SIG-M5 treated with dmso at 0.1 percent for 504 hours (cell line): ENCODE measurements around the gene FAM241B.

Source experiments
- DNase-seq: peaks from one replicate; lab custom pipeline; 2025; ENCODE audit not compliant: unreplicated experiment; lab: John Stamatoyannopoulos, UW

The FAM241B gene, protein sequence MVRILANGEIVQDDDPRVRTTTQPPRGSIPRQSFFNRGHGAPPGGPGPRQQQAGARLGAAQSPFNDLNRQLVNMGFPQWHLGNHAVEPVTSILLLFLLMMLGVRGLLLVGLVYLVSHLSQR

DNA sequence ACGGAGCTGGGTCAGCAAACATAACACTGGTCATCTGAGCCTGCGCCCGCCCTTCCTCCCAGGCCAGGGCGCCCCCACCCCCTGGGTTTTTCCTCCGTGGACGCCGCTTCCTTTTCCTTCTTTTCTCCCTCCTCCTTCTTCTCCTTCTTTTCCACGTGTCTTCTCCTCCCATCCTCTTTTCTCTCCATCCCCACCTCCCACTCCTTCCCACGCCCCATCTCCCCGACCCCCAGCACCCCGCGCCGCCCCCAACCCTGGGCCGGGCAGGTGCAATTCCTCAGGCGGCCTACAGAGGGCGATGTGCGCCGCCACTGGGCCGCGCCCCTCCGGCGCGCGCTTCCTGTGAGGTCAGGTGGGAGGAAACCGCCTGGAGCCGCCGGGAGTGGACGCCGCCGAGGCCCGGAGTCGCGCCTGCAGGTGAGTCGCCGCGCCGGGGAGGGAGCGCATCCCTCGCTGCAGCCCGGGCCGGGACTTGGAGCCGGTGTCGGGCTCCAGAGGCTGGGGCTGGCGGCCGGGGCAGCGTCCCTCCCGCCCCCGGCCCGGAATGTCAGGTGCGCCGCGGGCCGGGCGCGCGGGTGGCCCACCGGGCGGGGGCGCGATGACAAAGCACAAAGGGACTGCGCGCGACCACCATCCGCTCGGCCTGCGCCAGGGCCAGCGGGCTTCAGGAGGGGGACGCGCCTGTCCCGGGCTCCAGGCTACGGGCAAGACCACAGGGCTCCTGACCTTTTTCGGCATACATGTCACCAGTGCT is at the start of gene FAM241B:
Gene FAM241B, plus strand, starts transcription at position 351 of the 754 bp plus-strand sequence. CDS start 1,497 bp downstream, outside the sequence.
- no peak for DNase-seq

DNA sequence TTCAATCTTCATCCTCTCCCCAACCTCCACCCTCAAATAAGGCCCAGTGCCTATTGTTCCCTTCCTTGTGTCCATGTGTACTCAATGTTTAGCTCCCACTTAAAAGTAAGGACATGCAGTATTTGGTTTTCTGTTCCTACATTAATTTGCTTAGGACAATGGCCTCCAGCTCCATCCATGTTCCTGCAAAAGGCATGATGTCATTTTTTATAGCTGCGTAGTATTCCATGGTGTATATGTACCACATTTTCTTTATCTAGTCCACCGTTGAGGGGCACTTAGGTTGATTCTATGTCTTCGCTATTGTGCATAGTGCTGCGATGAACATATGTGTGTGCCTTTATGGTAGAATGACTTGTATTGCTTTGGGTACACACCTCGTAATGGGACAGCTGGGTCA is 49.6 kb upstream of the FAM241B start:
- DNase-seq = no peak

DNA sequence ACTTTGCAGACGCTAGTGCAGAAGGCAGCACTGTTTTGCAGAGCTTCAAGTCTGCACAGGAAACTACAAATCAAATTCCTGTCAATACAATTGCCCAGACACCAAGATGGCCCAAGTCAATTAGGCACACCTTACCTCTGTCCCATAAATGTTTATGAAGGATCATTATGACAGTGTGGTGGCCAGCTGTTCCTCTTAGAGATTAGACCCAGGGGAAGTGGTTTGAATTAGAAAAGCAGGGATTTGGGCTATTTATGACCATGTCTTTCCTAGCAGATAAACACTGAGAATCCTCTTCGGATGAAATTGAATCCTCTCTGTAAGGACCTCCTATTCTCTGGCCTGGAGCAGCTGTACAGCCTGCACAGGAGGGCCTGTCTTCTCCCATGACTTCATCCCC is 46.9 kb upstream of the FAM241B start:
- no peak for DNase-seq

DNA sequence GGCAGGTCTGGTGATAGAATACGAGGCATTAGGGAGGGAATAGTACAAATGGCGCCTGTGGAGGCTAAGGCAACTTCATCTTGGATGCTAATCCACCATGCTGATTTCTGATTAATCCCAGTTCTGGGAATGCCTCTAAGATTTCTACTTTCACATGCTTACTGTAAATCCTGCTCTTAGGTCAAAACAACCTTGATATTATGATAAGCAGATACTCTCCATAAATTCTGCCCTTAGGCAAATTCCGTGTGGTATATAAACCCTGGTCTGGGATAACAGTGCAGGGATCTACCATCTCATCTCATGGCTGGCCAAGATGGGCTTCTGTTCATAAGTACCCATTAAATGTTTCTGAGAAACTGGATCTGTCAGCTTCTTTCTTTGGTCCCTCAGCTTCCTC is 45.4 kb upstream of the FAM241B start:
- DNase-seq = no peak

DNA sequence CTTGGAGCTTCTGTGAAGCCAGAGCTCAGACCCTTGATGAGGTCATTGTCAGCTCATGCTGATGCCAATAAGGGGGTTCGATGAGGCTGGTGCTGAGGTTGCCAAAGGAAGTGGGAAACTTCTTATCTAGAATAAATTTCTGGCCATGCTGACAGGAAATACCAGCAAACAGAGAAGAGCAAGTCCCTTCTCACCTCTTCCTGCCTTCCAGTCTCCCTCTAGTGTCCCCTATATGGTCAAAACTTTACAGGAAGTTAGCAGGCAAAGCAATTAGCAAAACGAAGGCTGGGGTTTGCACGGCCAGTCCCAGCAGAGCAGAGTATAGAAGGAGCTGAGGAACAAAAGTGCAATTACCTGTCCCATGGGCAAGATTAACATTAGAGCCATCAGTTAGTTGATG is 41.7 kb upstream of the FAM241B start:
- DNase-seq = no peak

DNA sequence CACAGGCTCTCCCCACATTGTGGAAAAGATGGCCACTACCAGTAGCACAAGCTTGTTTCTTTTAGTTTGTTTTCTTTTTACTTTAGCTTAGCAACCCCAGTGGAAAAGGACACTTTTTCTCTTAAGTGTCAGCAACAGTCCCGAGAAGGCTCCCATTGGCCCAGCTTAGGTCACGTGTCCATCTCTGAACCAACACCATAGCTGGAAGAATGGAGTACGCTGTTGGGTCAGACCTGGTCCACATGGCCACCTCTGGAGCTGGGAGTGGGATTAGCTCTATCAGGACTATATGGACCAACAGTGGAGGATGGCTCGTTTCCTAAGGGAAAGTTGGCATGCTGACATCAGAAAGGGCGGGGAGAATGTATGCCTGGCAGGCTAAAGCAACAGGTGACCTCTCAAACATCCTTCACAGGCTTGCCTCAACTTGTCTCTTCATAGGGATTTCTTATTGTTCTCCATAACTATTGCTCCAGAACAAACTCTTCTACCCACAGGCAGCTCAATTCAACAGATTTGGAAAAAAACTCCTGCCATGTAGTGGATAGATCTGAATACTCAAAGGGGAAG is 29.2 kb upstream of the FAM241B start:
- no peak for DNase-seq

DNA sequence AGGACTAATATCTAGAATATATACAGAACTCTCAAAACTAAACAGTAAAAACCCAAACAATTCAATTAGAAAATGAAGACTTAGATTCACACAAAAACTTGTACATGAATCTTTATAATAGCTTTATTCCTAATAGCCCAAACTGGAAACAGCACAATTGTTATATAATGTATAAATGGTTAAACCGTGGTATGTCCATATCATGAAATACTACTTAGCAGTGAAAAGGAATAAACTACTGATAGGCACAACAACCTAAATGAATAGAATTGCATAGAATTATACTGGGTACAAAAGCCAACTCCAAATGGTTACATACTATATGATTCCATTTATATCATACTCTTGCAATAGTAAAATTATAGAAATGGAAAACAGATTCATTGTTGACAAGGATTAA is 21.0 kb upstream of the FAM241B start:
- no peak for DNase-seq

DNA sequence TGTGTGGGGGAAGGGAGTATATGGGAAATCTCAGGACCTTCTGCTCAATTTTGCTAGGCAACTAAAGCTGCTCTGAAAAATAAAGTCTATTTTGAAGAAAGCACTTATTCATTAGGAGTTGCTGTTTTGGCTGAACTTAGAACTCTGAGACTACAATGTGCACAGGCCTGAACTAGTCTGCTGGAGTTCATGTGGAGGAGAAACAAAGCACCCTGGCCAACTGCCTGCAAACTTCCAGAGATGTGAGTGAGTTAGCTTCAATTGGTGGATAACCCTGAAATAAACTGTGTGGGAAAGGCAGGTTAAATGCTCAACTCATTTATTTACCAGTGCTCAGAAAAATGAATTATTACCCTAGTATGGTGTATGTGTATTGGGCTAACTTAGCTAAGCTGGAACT is 17.3 kb upstream of the FAM241B start:
- no peak for DNase-seq

DNA sequence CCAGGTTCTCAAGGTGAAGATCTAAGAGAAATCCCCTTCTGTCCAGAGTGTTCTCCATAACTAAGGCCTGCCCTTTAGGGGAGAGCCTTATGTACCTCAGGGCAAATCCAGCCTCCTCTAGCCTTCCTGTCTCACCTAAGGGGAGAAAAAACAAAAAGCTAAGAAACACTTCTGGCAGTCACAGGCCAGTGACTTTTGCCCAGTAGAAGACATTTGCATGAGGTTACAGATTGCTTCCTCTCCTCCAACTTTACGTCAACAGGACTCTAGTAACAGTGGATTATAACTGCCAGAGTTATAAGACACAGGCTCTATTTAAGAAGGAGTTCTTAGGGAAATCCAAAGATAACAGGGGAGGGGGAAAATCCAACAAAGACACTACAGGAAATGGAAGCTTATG is 15.9 kb upstream of the FAM241B start:
- DNase-seq = no peak

DNA sequence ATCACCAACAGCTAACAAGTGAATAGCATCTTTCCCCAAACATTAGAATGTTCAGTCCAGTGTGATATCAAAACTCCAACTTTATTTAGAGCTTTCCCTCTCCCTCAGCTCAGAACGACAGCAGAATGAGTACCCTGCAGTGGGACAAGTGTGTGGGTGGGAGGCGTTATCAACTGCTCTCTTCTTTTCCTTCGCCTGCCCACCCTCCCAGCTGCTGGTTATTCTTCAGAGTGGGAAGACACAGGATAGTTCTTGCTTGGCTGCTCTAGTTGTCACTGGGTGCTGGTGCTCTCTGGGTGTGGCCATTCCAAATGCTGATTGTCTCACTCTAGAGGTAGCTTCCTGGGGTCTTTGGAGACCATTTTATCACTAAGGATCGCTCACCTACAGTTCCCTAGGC is 13.7 kb upstream of the FAM241B start:
- no peak for DNase-seq

DNA sequence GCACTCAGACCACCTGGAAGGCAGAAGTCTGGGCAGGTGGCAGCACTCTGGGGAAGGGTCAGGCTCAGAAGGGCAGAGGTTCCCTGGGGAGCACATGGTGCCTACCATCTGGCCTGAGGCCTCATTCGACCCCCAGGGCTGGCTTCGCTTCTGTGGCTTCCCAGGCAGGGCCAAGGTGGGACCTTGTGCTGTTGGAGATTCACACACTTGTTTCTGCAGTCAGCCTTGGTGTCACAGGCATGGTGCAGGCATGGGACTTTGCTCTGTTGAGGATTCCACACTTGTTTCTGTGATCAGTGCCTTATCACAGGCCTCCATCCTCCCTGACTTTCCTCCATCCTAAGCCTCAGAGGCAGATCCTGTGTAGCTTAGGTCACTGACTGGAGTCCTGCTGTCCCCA is 11.3 kb upstream of the FAM241B start:
- no peak for DNase-seq

DNA sequence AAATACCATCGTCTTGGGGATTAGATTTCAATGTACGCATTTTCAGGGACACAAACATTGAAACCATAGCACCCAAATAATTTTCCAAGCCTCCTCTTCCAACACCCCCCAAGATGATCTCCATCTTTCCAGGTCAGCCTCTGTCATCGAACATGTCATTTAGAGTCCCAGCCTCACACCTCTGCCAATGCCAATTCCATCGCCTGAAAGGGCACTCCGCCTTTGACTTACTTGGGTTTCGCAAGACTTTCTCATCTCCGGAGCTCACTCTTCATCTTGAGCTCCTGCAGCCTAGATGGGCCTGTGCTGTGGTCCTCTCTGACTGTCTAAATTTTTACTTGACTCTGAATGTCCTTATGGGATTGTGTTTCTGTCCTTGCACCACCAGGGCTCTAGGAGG is 10.4 kb upstream of the FAM241B start:
- DNase-seq = no peak

DNA sequence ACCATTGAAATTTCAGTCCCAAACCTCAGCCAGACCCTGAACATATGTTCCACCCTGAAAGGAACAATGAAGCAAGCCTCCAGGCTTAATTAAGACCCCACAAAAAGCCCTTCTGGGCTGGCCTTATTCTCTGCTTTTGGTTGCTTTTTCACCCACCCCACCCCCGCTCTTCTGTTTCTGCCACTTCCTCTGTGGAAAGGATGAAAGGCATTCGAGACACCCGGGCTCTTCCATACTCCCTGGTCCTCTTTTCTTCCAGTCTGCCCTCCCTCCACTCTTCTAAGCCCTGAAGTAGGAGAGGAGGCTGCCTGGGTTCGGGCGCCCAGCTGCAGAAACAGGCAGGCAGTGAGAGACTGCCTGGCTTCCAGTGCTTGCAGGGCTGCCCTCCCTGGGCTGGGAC is 9.4 kb upstream of the FAM241B start:
- no peak for DNase-seq

DNA sequence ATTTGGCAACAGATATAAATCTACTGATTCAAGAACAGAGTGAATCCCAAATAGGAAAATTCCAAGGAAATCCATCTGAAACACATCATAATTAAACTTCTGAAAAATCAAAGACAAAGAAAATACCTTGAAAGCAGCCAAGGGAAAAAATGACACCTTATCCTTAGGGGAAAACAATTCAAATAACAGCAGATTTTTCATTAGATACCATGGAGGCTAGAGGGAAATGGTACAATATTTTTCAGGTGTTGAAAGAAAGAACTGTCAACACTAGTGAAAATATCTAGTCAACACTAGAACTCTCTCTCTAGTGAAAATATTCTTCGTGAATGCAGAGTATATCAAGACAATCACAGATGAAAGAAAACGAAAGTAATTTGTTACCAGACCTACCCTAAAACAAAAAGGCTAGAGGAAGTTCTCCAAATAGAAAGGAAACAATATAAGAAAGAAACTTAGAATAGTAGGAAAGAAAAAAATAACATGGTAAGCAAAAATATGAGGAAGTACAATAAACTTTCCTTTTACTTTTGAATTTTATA is 5.7 kb upstream of the FAM241B start:
- no peak for DNase-seq

DNA sequence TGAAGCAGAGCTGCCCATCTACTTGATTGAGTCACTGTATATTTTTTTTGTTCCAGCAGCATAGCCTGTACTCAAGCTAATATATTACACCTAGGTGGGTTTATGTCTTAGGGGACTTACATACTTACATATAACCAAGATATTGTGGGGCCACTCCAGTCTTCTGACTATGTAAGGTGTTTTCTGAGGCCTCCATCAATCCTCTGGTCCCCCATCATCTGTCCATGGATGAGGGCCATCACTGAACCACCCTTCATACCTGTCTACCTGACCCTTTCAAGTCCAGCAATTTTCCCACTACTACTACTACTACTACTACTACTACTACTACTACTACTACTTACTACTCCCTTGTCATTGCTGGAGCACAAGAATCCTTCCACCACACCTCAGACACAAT is 3.2 kb upstream of the FAM241B start:
- no peak for DNase-seq

DNA sequence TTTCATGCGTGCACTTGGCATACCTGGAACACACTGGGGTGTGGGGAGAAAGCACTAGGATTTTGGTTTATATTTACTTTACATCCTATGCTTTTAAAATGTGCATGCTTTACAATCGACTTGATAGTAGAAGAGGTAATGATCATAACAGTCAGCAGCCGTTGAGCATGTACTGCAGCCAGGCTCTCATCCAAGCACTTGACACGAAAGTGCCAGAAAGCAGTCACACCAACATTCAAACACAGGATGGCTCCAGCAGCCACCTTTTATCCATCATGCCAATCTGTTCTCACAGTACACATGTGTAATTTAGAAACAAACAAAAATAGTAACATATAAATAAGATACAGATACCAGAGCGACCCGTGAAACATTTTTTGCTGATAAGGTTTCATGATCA is 1.2 kb upstream of the FAM241B start:
- no peak for DNase-seq

DNA sequence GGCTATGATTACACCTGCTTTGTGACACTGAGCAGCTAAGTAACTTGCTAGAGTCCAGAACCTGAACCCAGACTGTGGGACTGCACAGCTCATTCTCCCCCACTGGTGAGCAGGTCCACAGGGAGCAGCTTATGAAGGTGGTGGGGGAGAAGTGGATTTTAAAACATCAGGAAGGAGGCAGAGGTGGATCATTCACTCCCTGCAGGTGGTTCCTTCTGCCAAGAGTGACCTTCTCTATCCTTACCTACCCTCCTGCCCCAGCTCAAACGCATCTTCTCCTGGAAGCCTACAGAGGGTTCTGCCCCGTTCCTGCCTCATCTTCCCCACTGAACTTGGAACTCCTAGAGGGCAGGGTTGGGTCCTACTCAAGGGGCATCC is 539 bp upstream of the FAM241B start:
- no peak for DNase-seq

DNA sequence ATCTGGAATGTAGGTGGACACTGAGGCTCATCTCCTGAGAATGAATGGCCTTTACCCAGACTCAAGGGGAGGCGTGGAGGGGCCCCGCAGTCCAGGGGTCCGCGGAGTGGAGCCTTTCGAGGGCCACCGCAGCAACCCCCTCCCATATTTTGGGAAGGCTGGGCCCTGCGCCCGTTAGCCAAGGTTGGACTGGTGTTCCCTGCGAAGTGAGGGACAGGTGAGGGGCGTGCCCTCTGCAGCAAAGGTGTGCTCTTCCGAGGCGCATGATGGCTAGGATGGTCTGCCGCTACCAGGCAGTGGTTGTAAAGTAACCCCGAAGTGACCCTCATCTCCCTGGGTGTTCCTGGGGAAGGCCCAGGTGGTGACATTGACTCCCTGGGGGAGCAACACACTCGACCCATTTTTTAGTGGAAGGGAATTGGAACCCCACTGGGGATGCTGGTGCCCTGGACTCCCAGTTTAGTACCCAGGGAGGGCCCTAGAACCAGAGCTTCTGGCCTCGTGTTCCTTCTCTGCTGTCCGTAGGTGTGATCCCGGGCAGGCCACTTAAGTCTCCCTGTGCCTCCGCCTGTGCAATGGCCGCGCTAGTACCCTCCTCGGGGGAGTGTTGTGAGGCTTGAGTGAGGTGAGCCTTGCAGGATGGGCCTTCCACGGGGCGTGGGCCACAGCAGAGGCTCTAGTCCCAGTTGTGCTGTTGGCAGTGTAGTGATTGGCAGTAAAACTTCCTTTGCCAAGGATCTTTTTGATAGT is 779 bp downstream of the FAM241B start:
- no peak for DNase-seq

DNA sequence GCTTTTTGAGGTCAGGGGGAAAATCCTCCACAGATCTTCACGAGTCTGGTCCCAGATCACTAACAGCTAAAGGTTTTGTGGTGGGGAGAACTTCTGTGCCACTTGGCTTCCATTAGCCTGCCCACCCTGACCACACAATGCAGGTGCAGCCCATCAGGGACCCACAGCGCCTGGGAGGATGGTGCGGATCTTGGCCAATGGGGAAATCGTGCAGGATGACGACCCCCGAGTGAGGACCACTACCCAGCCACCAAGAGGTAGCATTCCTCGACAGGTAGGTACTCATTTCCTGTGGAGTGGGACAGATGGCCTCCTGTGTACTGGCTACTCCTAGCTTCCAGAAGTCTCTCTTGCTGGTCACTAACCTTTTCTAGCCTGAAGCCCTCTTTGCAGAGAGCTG is 1.5 kb downstream of the FAM241B start:
- DNase-seq = no peak

DNA sequence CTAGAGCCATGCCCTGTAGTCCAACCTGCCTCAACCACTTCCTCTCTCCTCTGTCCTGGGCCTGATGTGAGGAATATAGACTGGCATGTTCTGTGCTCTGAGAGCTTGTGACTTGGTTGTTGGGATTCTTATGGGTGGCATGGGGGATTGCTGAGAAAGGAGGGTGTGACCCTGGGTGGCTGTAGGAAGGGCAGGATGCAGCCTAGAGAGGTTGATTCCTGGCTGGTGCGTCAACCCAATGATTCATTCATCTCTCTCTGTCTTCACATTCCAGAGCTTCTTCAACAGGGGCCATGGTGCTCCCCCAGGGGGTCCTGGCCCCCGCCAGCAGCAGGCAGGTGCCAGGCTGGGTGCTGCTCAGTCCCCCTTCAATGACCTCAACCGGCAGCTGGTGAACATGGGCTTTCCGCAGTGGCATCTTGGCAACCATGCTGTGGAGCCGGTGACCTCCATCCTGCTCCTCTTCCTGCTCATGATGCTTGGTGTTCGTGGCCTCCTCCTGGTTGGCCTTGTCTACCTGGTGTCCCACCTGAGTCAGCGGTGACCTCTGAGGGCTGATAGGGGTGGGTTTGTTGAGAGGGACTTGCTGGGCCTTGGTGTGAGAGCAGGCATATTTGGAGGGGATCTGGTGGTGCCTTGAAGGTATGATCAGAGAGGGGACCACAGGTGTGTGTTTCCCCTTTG is 2.6 kb downstream of the FAM241B start:
- no peak for DNase-seq
